ENCODE results near the gene PAK1. TPM values are rescaled to one million over a fixed set of nuclear protein-coding genes. Genes with fewer than 3 reads are reported as not detected.

PAK1 gene
- total and polyA plus RNA-seq, 12 donors, result 12.4 to 31.5 (median 23.4) TPM

GRCh38 chr11:77455740-77456139 is 18.2 kb downstream of the PAK1 start:
- H3K27ac ChIP-seq, result no peak overlapping the region
- no peak overlapping the region for H3K4me3 ChIP-seq
- no peak for DNase-seq
- intact Hi-C loops (cut with DNase I), result no loop called here
- no peaks in the 10 kb centered on the region for H3K36me3 ChIP-seq (replicated peaks in 1 of 2)
- H3K4me1 ChIP-seq (replicated peaks in 1 of 2), result peaks cover 0 to 6% of the 10 kb centered on the region in 2 donors
- no peak for TF ChIP-seq POLR2A (IDR thresholded peaks at IDR 0.05)
- TF ChIP-seq CTCF (IDR thresholded peaks at IDR 0.05), result no peak
- no peaks in the 10 kb centered on the region for H3K9me3 ChIP-seq (replicated peaks in 1 of 3)
- no peaks in the 10 kb centered on the region for H3K27me3 ChIP-seq

DNA sequence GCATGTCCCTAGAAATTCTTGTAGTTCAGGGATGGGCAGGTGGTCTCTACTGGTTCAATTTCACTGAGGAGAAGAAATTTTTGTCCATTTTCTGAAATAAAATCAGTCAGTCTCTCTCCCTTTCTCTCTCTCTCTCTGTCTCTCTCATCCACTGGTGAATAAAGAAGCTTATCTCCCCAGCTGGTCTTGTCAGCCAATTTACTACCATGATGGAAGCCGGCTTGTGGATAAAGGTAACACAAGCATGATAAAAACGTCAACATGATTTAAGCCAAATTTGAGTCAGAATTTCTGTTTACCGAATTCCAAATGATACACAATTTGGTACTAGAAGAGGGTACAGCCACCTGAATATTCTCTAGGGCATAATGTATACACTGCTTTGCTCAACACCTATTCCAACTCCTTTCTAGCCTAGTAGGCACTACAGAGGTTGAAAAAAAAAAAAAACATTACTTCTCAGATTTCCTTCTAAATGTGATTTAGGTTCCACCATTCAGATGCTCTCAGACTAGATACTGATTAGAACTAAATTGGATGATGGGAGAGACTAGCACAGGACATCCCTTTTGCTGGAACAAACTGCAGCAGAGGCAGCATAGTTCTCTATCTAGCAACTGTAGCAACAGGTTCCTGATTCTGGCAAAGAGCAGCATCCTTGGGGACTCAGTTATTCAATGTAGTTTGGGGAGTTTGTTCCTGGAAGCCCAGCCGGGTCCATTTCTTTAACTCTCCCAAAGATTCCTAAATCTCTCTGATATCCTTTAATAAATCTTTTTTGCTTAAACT is 18.8 kb downstream of the PAK1 start:
- 23 to 75% (median 39%) methylated on average over 4 of the region's 4 CpGs for WGBS, 4 donors
- H3K36me3 ChIP-seq (replicated peaks in 1 of 2), result no peaks in the 10 kb centered on the region
- no peak overlapping the region for H3K4me3 ChIP-seq
- no peak overlapping the region for H3K27ac ChIP-seq
- DNase-seq, result no peak
- TF ChIP-seq POLR2A (IDR thresholded peaks at IDR 0.05) (no peak), CTCF (IDR thresholded peaks at IDR 0.05) (no peak)
- no peaks in the 10 kb centered on the region for H3K27me3 ChIP-seq
- H3K4me1 ChIP-seq (replicated peaks in 1 of 2), result peaks cover 0 to 6% of the 10 kb centered on the region in 2 donors
- H3K9me3 ChIP-seq (replicated peaks in 1 of 3), result no peaks in the 10 kb centered on the region
- intact Hi-C loops (cut with DNase I), result no loop called here

GRCh38 chr11:77450227-77450626 is 23.7 kb downstream of the PAK1 start:
- Histone ChIP-seq H3K4me3 (no peak overlapping the region), H3K9me3 (replicated peaks in 1 of 3) (no peaks in the 10 kb centered on the region), H3K4me1 (replicated peaks in 1 of 2) (no peaks in the 10 kb centered on the region), H3K36me3 (replicated peaks in 1 of 2) (no peaks in the 10 kb centered on the region), H3K27ac (no peak overlapping the region), H3K27me3 (no peaks in the 10 kb centered on the region)
- intact Hi-C loops (cut with DNase I), result no loop called here
- no peak for TF ChIP-seq CTCF (IDR thresholded peaks at IDR 0.05)
- no peak for TF ChIP-seq POLR2A (IDR thresholded peaks at IDR 0.05)
- DNase-seq, result no peak
- WGBS, 4 donors, result 75 to 92% (median 79%) methylated on average over 1 of the region's 1 CpG

DNA sequence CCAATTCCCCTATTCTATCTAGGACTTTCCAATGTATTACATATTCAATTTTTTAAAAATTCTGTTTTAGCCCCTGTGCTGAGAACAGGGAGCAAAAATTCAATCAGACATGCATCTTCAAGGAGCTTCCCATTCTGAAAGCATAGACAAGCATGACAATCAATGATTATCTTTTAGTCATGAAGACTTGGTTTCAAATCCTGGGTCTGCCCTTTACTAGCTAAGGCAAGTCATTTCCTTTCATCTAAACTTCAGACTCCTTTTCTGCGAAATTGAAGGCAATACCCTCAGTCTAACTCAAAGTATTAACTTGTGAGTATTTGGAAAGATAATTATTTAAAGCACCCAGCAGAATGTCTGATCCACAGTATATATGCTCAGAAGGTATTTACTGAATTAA is 24.1 kb downstream of the PAK1 start:
- no peak overlapping the region for H3K4me3 ChIP-seq
- TF ChIP-seq POLR2A (IDR thresholded peaks at IDR 0.05) (no peak), CTCF (IDR thresholded peaks at IDR 0.05) (no peak)
- no peak for DNase-seq
- WGBS, 4 donors, result 92 to 95% (median 94%) methylated on average over 1 of the region's 1 CpG
- H3K27me3 ChIP-seq, result no peaks in the 10 kb centered on the region
- H3K4me1 ChIP-seq (replicated peaks in 1 of 2), result no peaks in the 10 kb centered on the region
- intact Hi-C loops (cut with DNase I), result no loop called here
- no peaks in the 10 kb centered on the region for H3K9me3 ChIP-seq (replicated peaks in 1 of 3)
- H3K36me3 ChIP-seq (replicated peaks in 1 of 2), result no peaks in the 10 kb centered on the region
- no peak overlapping the region for H3K27ac ChIP-seq
